HepG2 (cell line): ENCODE data around the gene LCE7A. TPM values are rescaled to one million over a fixed set of nuclear protein-coding genes. Genes with fewer than 3 reads are reported as not detected.

Source experiments
- ATAC-seq: fragments of 200-7000 bp; cut with Tn5 transposase; 3 replicates; pipeline ENCODE4 v1.9.1; 2020; ENCODE audit warnings: mild to moderate bottlenecking, moderate library complexity
- BruUV-seq: library from RNA; stranded (reverse); fragments of 400-500 nt; replicated peaks from 2 replicates; lab custom pipeline; 2021; lab: Mats Ljungman, UMichigan
- CTCF ChIA-PET: fragments of 300-600 bp; formaldehyde crosslinking; extraction: SDS; loops from one replicate; lab custom pipeline; 2021; ENCODE audit warnings: low total read pairs, inconsistent platforms, low intra/inter-chr PET ratio; lab: Yijun Ruan, JAX
- POLR2A ChIA-PET: fragments of 350-600 bp; sonication (Branson Sonifier 250); formaldehyde crosslinking; loops from one replicate; lab custom pipeline; 2020; ENCODE audit warnings: antibody characterized with exemption, inconsistent platforms; lab: Yijun Ruan, JAX
- DNase-seq: peaks from one replicate; pipeline ENCODE4 v3.0.0-alpha.2; 2015; ENCODE audit warnings: low spot score
- FAIRE-seq: peaks from 3 replicates; lab custom pipeline; 2011; peaks lifted over from hg19 to GRCh38; lab: Jason Lieb, UNC
- H2AFZ ChIP-seq: one replicate; pipeline ENCODE4 v1.6.1; 2011; ENCODE audit warnings: low read length, inconsistent platforms
- H3K27ac ChIP-seq: fragments of 300-600 bp; 3 replicates; pipeline ENCODE4 v1.8.0; 2011; ENCODE audit warnings: mixed run types, mild to moderate bottlenecking, mixed read lengths, low read length, inconsistent platforms; ENCODE audit not compliant: insufficient read depth; ENCODE audit errors: extremely low read length
- H3K27me3 ChIP-seq, 2 experiments: fragments of 200-600 bp in 1 of 2; 2 replicates in 1 of 2; 3 replicates in 1 of 2; pipeline versions ENCODE4 v1.6.0 to v1.8.0; 2011; ENCODE audit warnings: low read length in 2 of 2, mild to moderate bottlenecking in 2 of 2, moderate library complexity in 2 of 2, inconsistent platforms in 1 of 2; ENCODE audit not compliant: insufficient read depth in 2 of 2, control insufficient read depth in 1 of 2
- H3K36me3 ChIP-seq, 2 experiments: fragments of 200-600 bp in 1 of 2; replicated peaks in 1 of 2; 2 replicates in 1 of 2; 3 replicates in 1 of 2; pipeline versions ENCODE4 v1.5.1 to v1.8.0; 2011; ENCODE audit warnings: low read length in 2 of 2, inconsistent platforms in 1 of 2; ENCODE audit not compliant: insufficient read depth in 2 of 2, control insufficient read depth in 1 of 2
- H3K4me1 ChIP-seq: 2 replicates; pipeline ENCODE4 v1.5.1; 2012; ENCODE audit warnings: low read length, inconsistent platforms; ENCODE audit not compliant: insufficient read depth
- H3K4me2 ChIP-seq: 2 replicates; pipeline ENCODE4 v1.6.0; 2011; ENCODE audit warnings: low read depth, low read length, inconsistent platforms
- H3K4me3 ChIP-seq, 3 experiments: fragments of 200-600 bp in 1 of 3; sonication (generic), shearing (Covaris generic) in 1 of 3; replicated peaks in 1 of 3; 2 replicates each; pipeline ENCODE4 v1.5.1; 2011 to 2016; ENCODE audit warnings: low read length in 3 of 3, inconsistent platforms in 2 of 3, low read depth in 2 of 3, mild to moderate bottlenecking in 2 of 3, control low read depth in 1 of 3, mixed read lengths in 1 of 3; ENCODE audit not compliant: insufficient read depth in 1 of 3
- H3K79me2 ChIP-seq: one replicate; pipeline ENCODE4 v1.6.1; 2011; ENCODE audit warnings: low read length, inconsistent platforms; ENCODE audit not compliant: insufficient read depth
- H3K9ac ChIP-seq: 2 replicates; pipeline ENCODE4 v1.6.0; 2011; ENCODE audit warnings: mild to moderate bottlenecking, low read depth, low read length, inconsistent platforms; ENCODE audit not compliant: insufficient read depth
- H3K9me3 ChIP-seq: 2 replicates; pipeline ENCODE4 v1.5.1; 2012; ENCODE audit warnings: mild to moderate bottlenecking, low read length
- H4K20me1 ChIP-seq: 2 replicates; pipeline ENCODE4 v1.6.0; 2011; ENCODE audit warnings: inconsistent platforms, mild to moderate bottlenecking, low read length, moderate library complexity; ENCODE audit not compliant: insufficient read depth
- WGBS: methylation state at CpG from one replicate; pipeline ENCODE4 v1.1.6; 2017; ENCODE audit warnings: low lambda C conversion rate; 5-methylcytosine and 5-hydroxymethylcytosine counted together
- in situ Hi-C: cut with HindIII; loops from 2 replicates; pipeline ENCODE4 v1.10.0; 2017; ENCODE audit warnings: low pct_unique_long_range_greater_than_20kb; ENCODE audit not compliant: extremely low pct_ligation_motif_present
- intact Hi-C: fragments of 100-400 bp; cut with micrococcal nuclease; formaldehyde crosslinking; loops from one replicate; pipeline ENCODE4 v1.10.0; 2022; ENCODE audit not compliant: unreplicated experiment
- polyA plus RNA-seq, 8 experiments: library from polyadenylated mRNA; depleted of rRNA in 3 of 8; stranded (reverse) in 7 of 8; unstranded in 1 of 8; fragments of >200 nt; fragmentation: Illumina TruSeq in 4 of 8; extraction: Trizol in 4 of 8; gene quantifications; 2 replicates each; pipeline versions ENCODE4 v1.2.1 to v1.2.3, GENCODE V29; 2011 to 2016; ENCODE audit warnings: low read depth in 4 of 8, missing spikeins in 1 of 8, mixed read lengths in 1 of 8; ENCODE audit not compliant: insufficient read depth in 1 of 8
- total RNA-seq, 5 experiments: library from RNA; depleted of rRNA; stranded (reverse); fragments of >200 nt; fragmentation: Illumina TruSeq; extraction: Trizol; gene quantifications; 2 replicates each; pipeline ENCODE4 v1.2.3, GENCODE V29; 2016; ENCODE audit warnings: low read depth in 1 of 5
- TF ChIP-seq, protein P1 (sequence below): sonication (generic); formaldehyde crosslinking; IDR thresholded peaks from 2 replicates; pipeline ENCODE4 v1.9.0; 2021; ENCODE audit warnings: missing genetic modification reagents, borderline replicate concordance
- TF ChIP-seq, protein P2 (sequence below): sonication (generic); formaldehyde crosslinking; IDR thresholded peaks from 2 replicates; pipeline ENCODE4 v1.4.0; 2020; ENCODE audit warnings: missing genetic modification reagents, borderline replicate concordance
- TF ChIP-seq, protein P3 (sequence below): sonication (generic); formaldehyde crosslinking; IDR thresholded peaks from 2 replicates; pipeline ENCODE4 v1.8.1; 2023; ENCODE audit warnings: missing genetic modification reagents, inconsistent platforms, borderline replicate concordance

The LCE7A gene
- total and polyA plus RNA-seq, 2 of the 13 experiments (the other 11 are each of a cell fraction or from before 2014, with no cell fraction given): not detected

DNA sequence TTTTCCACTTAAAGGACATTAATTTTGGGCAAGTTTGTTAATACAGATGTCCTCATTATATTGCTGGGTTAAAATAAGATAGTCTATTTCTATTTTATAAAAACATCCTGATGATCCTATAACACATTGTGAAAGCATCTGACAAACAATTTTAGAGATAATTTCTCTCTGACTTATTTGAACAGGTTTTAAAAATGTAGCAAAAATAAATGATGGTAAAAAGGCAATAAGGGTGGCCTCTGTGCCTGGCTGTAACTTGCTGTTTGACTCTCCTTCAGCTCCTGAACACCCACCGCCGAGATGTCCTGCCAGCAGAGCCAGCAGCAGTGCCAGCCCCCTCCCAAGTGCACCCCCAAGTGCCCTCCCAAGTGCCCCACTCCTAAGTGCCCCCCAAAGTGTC, 32.6 kb upstream of the LCE7A start, which contains the start of gene LCE1A:
TSS of gene LCE1A (plus strand) at position 301 of the 400 bp plus-strand sequence. CDS start at position 301, 0 bp downstream.
- H2AFZ ChIP-seq: no peak within 1 kb of the TSS
- in situ Hi-C loops (no loop called here), intact Hi-C loops (no loop called here)
- no peak for ATAC-seq
- no peaks in the 10 kb centered on the region for H3K27me3 ChIP-seq
- no peaks in the 10 kb centered on the region for H3K9me3 ChIP-seq
- WGBS: 0% methylated on average over 2 of the region's 2 CpGs
- no peak within 1 kb of the TSS for H3K4me3 ChIP-seq
- H3K27ac ChIP-seq: no peak within 1 kb of the TSS
- TF ChIP-seq, protein P1, sequence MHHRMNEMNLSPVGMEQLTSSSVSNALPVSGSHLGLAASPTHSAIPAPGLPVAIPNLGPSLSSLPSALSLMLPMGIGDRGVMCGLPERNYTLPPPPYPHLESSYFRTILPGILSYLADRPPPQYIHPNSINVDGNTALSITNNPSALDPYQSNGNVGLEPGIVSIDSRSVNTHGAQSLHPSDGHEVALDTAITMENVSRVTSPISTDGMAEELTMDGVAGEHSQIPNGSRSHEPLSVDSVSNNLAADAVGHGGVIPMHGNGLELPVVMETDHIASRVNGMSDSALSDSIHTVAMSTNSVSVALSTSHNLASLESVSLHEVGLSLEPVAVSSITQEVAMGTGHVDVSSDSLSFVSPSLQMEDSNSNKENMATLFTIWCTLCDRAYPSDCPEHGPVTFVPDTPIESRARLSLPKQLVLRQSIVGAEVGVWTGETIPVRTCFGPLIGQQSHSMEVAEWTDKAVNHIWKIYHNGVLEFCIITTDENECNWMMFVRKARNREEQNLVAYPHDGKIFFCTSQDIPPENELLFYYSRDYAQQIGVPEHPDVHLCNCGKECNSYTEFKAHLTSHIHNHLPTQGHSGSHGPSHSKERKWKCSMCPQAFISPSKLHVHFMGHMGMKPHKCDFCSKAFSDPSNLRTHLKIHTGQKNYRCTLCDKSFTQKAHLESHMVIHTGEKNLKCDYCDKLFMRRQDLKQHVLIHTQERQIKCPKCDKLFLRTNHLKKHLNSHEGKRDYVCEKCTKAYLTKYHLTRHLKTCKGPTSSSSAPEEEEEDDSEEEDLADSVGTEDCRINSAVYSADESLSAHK (CRISPR knock-in tag): no peak
- TF ChIP-seq, protein P2, sequence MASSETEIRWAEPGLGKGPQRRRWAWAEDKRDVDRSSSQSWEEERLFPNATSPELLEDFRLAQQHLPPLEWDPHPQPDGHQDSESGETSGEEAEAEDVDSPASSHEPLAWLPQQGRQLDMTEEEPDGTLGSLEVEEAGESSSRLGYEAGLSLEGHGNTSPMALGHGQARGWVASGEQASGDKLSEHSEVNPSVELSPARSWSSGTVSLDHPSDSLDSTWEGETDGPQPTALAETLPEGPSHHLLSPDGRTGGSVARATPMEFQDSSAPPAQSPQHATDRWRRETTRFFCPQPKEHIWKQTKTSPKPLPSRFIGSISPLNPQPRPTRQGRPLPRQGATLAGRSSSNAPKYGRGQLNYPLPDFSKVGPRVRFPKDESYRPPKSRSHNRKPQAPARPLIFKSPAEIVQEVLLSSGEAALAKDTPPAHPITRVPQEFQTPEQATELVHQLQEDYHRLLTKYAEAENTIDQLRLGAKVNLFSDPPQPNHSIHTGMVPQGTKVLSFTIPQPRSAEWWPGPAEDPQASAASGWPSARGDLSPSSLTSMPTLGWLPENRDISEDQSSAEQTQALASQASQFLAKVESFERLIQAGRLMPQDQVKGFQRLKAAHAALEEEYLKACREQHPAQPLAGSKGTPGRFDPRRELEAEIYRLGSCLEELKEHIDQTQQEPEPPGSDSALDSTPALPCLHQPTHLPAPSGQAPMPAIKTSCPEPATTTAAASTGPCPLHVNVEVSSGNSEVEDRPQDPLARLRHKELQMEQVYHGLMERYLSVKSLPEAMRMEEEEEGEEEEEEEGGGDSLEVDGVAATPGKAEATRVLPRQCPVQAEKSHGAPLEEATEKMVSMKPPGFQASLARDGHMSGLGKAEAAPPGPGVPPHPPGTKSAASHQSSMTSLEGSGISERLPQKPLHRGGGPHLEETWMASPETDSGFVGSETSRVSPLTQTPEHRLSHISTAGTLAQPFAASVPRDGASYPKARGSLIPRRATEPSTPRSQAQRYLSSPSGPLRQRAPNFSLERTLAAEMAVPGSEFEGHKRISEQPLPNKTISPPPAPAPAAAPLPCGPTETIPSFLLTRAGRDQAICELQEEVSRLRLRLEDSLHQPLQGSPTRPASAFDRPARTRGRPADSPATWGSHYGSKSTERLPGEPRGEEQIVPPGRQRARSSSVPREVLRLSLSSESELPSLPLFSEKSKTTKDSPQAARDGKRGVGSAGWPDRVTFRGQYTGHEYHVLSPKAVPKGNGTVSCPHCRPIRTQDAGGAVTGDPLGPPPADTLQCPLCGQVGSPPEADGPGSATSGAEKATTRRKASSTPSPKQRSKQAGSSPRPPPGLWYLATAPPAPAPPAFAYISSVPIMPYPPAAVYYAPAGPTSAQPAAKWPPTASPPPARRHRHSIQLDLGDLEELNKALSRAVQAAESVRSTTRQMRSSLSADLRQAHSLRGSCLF (CRISPR knock-in tag): no peak
- TF ChIP-seq, protein P3, sequence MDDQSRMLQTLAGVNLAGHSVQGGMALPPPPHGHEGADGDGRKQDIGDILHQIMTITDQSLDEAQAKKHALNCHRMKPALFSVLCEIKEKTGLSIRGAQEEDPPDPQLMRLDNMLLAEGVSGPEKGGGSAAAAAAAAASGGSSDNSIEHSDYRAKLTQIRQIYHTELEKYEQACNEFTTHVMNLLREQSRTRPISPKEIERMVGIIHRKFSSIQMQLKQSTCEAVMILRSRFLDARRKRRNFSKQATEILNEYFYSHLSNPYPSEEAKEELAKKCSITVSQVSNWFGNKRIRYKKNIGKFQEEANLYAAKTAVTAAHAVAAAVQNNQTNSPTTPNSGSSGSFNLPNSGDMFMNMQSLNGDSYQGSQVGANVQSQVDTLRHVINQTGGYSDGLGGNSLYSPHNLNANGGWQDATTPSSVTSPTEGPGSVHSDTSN (CRISPR knock-in tag): no peak
- TF ChIP-seq, all 625 proteins: peak for 0
- ChIA-PET CTCF (no interaction called here), POLR2A (no interaction called here)
- Histone ChIP-seq H3K9ac (no peak within 1 kb of the TSS), H3K36me3 (no peaks in the 10 kb centered on the region), H3K4me2 (no peak within 1 kb of the TSS), H3K4me1 (no peaks in the 10 kb centered on the region), H4K20me1 (no peaks in the 10 kb centered on the region), H3K79me2 (no peaks in the 10 kb centered on the region)
- DNase-seq: no peak
- FAIRE-seq: no peak
- no TSS peak for BruUV-seq
